Gastrocnemius medialis (tissue), 4 donors: ENCODE measurements around the gene C11orf91. TPM values are rescaled to one million over a fixed set of nuclear protein-coding genes. Genes with fewer than 3 reads are reported as not detected.
A peak's percentile ranks its signal among the peaks of the same experiment; 100 is the strongest.

Source experiments
- ATAC-seq, 2 donors: fragments of 150-250 bp; one replicate each; pipeline ENCODE4 v1.9.1; 2016
- DNase-seq, 2 donors: peaks; one replicate each; pipeline ENCODE4 v3.0.0-alpha.2; 2019
- H3K27ac ChIP-seq, 4 donors: fragments of 200-600 bp; sonication (generic); 1 replicate in 1 of 4; 2 replicates in 3 of 4; pipeline ENCODE4 v1.5.1; 2016 to 2018; ENCODE audit warnings: mild to moderate bottlenecking in 2 of 4, moderate library complexity in 1 of 4
- H3K27me3 ChIP-seq, 3 donors: fragments of 200-600 bp; sonication (generic) in 2 of 3; 1 replicate in 1 of 3; 2 replicates in 2 of 3; pipeline versions ENCODE4 v1.5.1 to v1.6.0; 2016 to 2019; ENCODE audit warnings: mild to moderate bottlenecking in 1 of 3, moderate library complexity in 1 of 3
- H3K36me3 ChIP-seq, 2 donors: fragments of 200-600 bp; sonication (generic) in 1 of 2; one replicate each; pipeline ENCODE4 v1.5.1; 2017 to 2018
- H3K4me1 ChIP-seq, 2 donors: fragments of 200-600 bp; sonication (generic) in 1 of 2; one replicate each; pipeline ENCODE4 v1.5.1; 2016 to 2017; ENCODE audit warnings: mild to moderate bottlenecking in 2 of 2
- H3K4me3 ChIP-seq, 4 donors: fragments of 200-600 bp; sonication (generic) in 3 of 4; 1 replicate in 1 of 4; 2 replicates in 3 of 4; pipeline ENCODE4 v1.5.1; 2016 to 2019; ENCODE audit warnings: mild to moderate bottlenecking in 2 of 4
- H3K9me3 ChIP-seq, 3 donors: fragments of 200-600 bp; sonication (generic) in 2 of 3; 1 replicate in 1 of 3; 2 replicates in 2 of 3; pipeline ENCODE4 v1.5.1; 2016 to 2019
- POLR2A ChIP-seq, 2 donors: fragments of 450-650 bp; IDR thresholded peaks; one replicate each; pipeline ENCODE4 v1.6.1; 2017; ENCODE audit warnings: antibody characterized with exemption in 2 of 2, mild to moderate bottlenecking in 2 of 2, moderate library complexity in 2 of 2
- in situ Hi-C, 4 donors: fragments of 200-750 bp; cut with MboI; loops; one replicate each; pipeline versions ENCODE4 v1.15.0 to v1.8.0; 2017; ENCODE audit warnings: low sequenced_read_pairs in 4 of 4
- intact Hi-C: fragments of 100-400 bp; cut with DNase I; formaldehyde crosslinking; loops from one replicate; pipeline ENCODE4 v1.15.1; 2023; ENCODE audit warnings: low total_unique reads
- total RNA-seq, 4 donors: library from RNA; depleted of rRNA; stranded (reverse); fragments of >200 nt; gene quantifications; one replicate each; pipeline versions ENCODE4 v1.1.0 to v1.2.3, GENCODE V29; 2016
- TF ChIP-seq, protein P1 (sequence below), 5 experiments: fragments of 450-650 bp in 3 of 5; fragments of 200-600 bp in 2 of 5; sonication (generic) in 2 of 5; IDR thresholded peaks in 4 of 5; conservative IDR thresholded peaks in 1 of 5; 1 replicate in 4 of 5; 2 replicates in 1 of 5; pipeline ENCODE4 v1.5.1; 2016 to 2019; ENCODE audit warnings: antibody characterized with exemption in 5 of 5, mild to moderate bottlenecking in 3 of 5, moderate library complexity in 3 of 5

Gene C11orf91
- total RNA-seq, 4 donors from 2014 or later = not detected

DNA sequence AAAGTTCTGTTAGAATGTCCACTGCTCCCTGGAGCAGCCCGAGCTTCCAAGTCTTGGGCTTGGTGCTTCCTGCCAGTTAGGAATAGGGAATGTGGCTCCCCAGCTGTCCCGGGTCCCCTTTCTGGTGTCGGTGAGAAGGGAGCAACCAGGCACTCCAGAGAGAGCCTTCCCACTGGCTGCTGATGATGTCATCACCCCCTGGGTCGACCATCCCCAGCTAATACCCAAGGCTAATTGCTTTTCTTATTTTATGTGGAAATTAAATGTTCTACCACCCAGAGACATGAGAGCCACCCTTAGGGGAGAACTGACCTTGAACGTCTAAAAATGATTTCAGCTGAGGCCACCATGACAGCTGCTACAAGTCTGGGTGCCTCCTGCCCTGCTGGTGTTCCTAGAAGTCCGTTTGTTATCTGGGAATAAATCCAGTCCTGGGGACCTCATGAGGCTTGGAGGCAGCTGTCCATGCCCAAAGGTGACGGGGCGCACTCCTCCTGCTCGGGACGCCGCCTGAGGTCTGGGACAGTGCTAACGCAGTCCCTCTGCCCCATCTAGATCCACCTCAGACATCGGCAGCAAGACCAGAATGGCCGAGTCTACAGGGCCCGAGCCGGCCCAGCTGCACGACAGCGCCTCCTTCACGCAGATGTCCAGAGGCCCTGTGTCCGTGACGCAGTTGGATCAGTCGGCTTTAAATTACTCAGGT is 42.3 kb downstream of the C11orf91 start:
- H3K4me3 ChIP-seq = no peak overlapping the region
- ATAC-seq (peak in 1 of 2 donors; percentile 33), DNase-seq (no peak)
- intact Hi-C loops (no loop called here), in situ Hi-C loops (no loop called here)
- no peaks in the 10 kb centered on the region for H3K36me3 ChIP-seq
- TF ChIP-seq, protein P1, sequence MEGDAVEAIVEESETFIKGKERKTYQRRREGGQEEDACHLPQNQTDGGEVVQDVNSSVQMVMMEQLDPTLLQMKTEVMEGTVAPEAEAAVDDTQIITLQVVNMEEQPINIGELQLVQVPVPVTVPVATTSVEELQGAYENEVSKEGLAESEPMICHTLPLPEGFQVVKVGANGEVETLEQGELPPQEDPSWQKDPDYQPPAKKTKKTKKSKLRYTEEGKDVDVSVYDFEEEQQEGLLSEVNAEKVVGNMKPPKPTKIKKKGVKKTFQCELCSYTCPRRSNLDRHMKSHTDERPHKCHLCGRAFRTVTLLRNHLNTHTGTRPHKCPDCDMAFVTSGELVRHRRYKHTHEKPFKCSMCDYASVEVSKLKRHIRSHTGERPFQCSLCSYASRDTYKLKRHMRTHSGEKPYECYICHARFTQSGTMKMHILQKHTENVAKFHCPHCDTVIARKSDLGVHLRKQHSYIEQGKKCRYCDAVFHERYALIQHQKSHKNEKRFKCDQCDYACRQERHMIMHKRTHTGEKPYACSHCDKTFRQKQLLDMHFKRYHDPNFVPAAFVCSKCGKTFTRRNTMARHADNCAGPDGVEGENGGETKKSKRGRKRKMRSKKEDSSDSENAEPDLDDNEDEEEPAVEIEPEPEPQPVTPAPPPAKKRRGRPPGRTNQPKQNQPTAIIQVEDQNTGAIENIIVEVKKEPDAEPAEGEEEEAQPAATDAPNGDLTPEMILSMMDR (IDR thresholded peaks at IDR 0.05 in 4 of 5, conservative IDR thresholded peaks at IDR 0.05 in 1 of 5) = no peak
- no peak for TF ChIP-seq POLR2A (IDR thresholded peaks at IDR 0.05)
- H3K9me3 ChIP-seq = no peaks in the 10 kb centered on the region
- H3K27ac ChIP-seq = no peak overlapping the region
- no peaks in the 10 kb centered on the region for H3K27me3 ChIP-seq
- H3K4me1 ChIP-seq = peaks cover 6 to 7% of the 10 kb centered on the region in 2 donors

- Histone ChIP-seq H3K4me1 (peaks cover 12% of the 10 kb centered on the region in 2 donors), H3K9me3 (no peaks in the 10 kb centered on the region), H3K36me3 (no peaks in the 10 kb centered on the region), H3K4me3 (no peak overlapping the region), H3K27me3 (no peaks in the 10 kb centered on the region), H3K27ac (no peak overlapping the region)
- in situ Hi-C loops = no loop called here
- TF ChIP-seq POLR2A (IDR thresholded peaks at IDR 0.05) = no peak
- TF ChIP-seq, protein P1 (IDR thresholded peaks at IDR 0.05 in 4 of 5, conservative IDR thresholded peaks at IDR 0.05 in 1 of 5) = no peak
- ATAC-seq (no peak), DNase-seq (no peak)
- intact Hi-C loops = no loop called here
Measured at GRCh38 chr11:33657757-33658156, 42.9 kb downstream of the C11orf91 start.

- H3K27me3 ChIP-seq = no peaks in the 10 kb centered on the region
- TF ChIP-seq, protein P1 (IDR thresholded peaks at IDR 0.05 in 4 of 5, conservative IDR thresholded peaks at IDR 0.05 in 1 of 5) = no peak
- TF ChIP-seq POLR2A (IDR thresholded peaks at IDR 0.05) = no peak
- in situ Hi-C loops = no loop called here
- ATAC-seq = no peak
- DNase-seq = no peak
- intact Hi-C loops = no loop called here
- H3K9me3 ChIP-seq = no peaks in the 10 kb centered on the region
- H3K36me3 ChIP-seq = no peaks in the 10 kb centered on the region
- no peak overlapping the region for H3K27ac ChIP-seq
- peaks cover 21 to 22% of the 10 kb centered on the region in 2 donors for H3K4me1 ChIP-seq
- no peak overlapping the region for H3K4me3 ChIP-seq
Measured at GRCh38 chr11:33656768-33657167, 43.9 kb downstream of the C11orf91 start.

DNA sequence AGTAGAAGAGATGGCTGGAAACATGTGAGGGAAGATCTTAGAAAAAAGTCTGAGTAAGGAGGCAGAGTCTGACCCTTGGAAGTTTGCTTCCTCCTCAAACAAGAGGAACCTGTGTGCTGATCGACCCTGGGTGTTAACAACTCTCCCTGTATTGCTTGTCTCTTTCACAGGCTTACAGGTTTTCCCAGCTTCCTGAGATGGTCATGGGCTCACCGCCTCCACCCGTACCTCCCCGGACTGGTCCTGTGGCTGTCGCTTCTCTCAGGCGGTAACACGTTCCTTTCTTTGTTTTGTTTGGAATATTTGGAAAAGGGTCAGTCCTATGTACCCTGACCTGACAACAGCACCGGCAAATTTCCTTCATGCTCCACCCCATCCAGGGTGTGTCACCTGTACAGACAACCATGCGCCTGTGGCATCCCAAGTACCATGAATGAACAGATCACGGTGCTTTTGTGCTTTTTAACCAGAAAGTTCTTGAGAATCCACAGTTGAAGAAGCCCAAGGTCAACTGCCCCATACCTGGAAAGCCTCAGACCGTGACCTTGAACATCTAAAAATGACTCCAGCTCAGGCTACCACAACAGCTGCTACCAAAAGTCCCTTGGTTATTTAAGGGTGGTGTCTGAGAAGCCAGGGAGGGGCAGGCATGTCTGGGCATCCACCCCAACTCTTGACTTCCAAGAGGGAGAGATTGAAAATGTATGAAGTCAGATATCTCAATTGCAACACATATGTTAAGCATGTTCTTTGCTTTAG is 44.6 kb downstream of the C11orf91 start:
- DNase-seq (no peak), ATAC-seq (peak in 1 of 2 donors; percentile 34)
- Histone ChIP-seq H3K9me3 (no peaks in the 10 kb centered on the region), H3K36me3 (no peaks in the 10 kb centered on the region), H3K4me3 (no peak overlapping the region), H3K27me3 (no peaks in the 10 kb centered on the region), H3K27ac (no peak overlapping the region), H3K4me1 (peaks cover 21 to 26% of the 10 kb centered on the region in 2 donors)
- TF ChIP-seq POLR2A (IDR thresholded peaks at IDR 0.05) = no peak
- in situ Hi-C loops (no loop called here), intact Hi-C loops (no loop called here)

GRCh38 chr11:33654594-33654993 is 46.0 kb downstream of the C11orf91 start:
- in situ Hi-C loops = no loop called here
- intact Hi-C loops = no loop called here
- no peak overlapping the region for H3K4me3 ChIP-seq
- DNase-seq (no peak), ATAC-seq (no peak)
- H3K36me3 ChIP-seq = no peaks in the 10 kb centered on the region
- peaks cover 21 to 26% of the 10 kb centered on the region in 2 donors for H3K4me1 ChIP-seq
- H3K9me3 ChIP-seq = no peaks in the 10 kb centered on the region
- no peaks in the 10 kb centered on the region for H3K27me3 ChIP-seq
- H3K27ac ChIP-seq = no peak overlapping the region
- TF ChIP-seq, protein P1 (IDR thresholded peaks at IDR 0.05 in 4 of 5, conservative IDR thresholded peaks at IDR 0.05 in 1 of 5) = no peak
- TF ChIP-seq POLR2A (IDR thresholded peaks at IDR 0.05) = no peak
